HCT116 (cell line): ENCODE data around the gene FRK.

Experiments
- CBX3 ChIP-seq: IDR thresholded peaks from 2 replicates; pipeline ENCODE4 v1.6.1; 2012; ENCODE audit warnings: low read depth
- CTCF ChIP-seq, 3 experiments: fragments of 200-600 bp in 1 of 3; sonication (generic) in 1 of 3; IDR thresholded peaks in 2 of 3; conservative IDR thresholded peaks in 1 of 3; 2 replicates each; pipeline ENCODE4 v1.5.1; 2012 to 2017; ENCODE audit warnings: low read depth in 2 of 3, low read length in 2 of 3, antibody characterized with exemption in 1 of 3, borderline replicate concordance in 1 of 3, control low read depth in 1 of 3, mild to moderate bottlenecking in 1 of 3, mixed read lengths in 1 of 3, mixed run types in 1 of 3, moderate library complexity in 1 of 3; ENCODE audit not compliant: insufficient read depth in 1 of 3
- ELF1 ChIP-seq: IDR thresholded peaks from 2 replicates; pipeline ENCODE4 v1.6.1; 2012; ENCODE audit warnings: low read depth, borderline replicate concordance
- EZH2 ChIP-seq: fragments of 200-600 bp; sonication (generic); IDR thresholded peaks from 2 replicates; pipeline ENCODE4 v1.6.1; 2017; ENCODE audit warnings: antibody characterized with exemption, mixed run types
- POLR2A ChIP-seq: IDR thresholded peaks from 2 replicates; pipeline ENCODE4 v1.7.0; 2011; ENCODE audit warnings: borderline replicate concordance; ENCODE audit not compliant: insufficient read depth, insufficient read length; ENCODE audit errors: extremely low read depth
- POLR2AphosphoS5 ChIP-seq: IDR thresholded peaks from 2 replicates; pipeline ENCODE4 v1.6.1; 2011; ENCODE audit warnings: mild to moderate bottlenecking, low read depth, low read length, moderate library complexity
- SIN3A ChIP-seq: IDR thresholded peaks from 2 replicates; pipeline ENCODE4 v1.6.1; 2012; ENCODE audit warnings: low read depth
- SRF ChIP-seq: IDR thresholded peaks from 2 replicates; pipeline ENCODE4 v1.6.1; 2012; ENCODE audit warnings: low read depth
- ZFX ChIP-seq: fragments of 450-650 bp; IDR thresholded peaks from 2 replicates; pipeline ENCODE4 v1.6.1; 2017
- TF ChIP-seq, protein P1 (sequence below): IDR thresholded peaks from 2 replicates; pipeline ENCODE4 v1.6.1; 2012

GRCh38 chr6:116025405-116025804 is 35.3 kb downstream of the FRK start:
- TF ChIP-seq CTCF (IDR thresholded peaks at IDR 0.05 in 2 of 3, conservative IDR thresholded peaks at IDR 0.05 in 1 of 3; ENCODE audit: borderline replicate concordance in 1 of 3, insufficient read depth in 1 of 3, low read depth in 2 of 3, low read length in 2 of 3): no peak
- no peak for TF ChIP-seq POLR2AphosphoS5
- TF ChIP-seq POLR2A: no peak
- TF ChIP-seq ELF1: no peak
- TF ChIP-seq EZH2: no peak
- no peak for TF ChIP-seq CBX3
- TF ChIP-seq SRF: no peak
- no peak for TF ChIP-seq SIN3A
- TF ChIP-seq, protein P1, sequence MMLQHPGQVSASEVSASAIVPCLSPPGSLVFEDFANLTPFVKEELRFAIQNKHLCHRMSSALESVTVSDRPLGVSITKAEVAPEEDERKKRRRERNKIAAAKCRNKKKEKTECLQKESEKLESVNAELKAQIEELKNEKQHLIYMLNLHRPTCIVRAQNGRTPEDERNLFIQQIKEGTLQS: no peak
- TF ChIP-seq ZFX: no peak
